UCSD-AML1 (cell line): ENCODE data around the gene UGT1A10.

Experiments used
- DNase-seq: peaks from one replicate; lab custom pipeline; 2025; ENCODE audit not compliant: unreplicated experiment; lab: John Stamatoyannopoulos, UW

UGT1A10 gene

DNA sequence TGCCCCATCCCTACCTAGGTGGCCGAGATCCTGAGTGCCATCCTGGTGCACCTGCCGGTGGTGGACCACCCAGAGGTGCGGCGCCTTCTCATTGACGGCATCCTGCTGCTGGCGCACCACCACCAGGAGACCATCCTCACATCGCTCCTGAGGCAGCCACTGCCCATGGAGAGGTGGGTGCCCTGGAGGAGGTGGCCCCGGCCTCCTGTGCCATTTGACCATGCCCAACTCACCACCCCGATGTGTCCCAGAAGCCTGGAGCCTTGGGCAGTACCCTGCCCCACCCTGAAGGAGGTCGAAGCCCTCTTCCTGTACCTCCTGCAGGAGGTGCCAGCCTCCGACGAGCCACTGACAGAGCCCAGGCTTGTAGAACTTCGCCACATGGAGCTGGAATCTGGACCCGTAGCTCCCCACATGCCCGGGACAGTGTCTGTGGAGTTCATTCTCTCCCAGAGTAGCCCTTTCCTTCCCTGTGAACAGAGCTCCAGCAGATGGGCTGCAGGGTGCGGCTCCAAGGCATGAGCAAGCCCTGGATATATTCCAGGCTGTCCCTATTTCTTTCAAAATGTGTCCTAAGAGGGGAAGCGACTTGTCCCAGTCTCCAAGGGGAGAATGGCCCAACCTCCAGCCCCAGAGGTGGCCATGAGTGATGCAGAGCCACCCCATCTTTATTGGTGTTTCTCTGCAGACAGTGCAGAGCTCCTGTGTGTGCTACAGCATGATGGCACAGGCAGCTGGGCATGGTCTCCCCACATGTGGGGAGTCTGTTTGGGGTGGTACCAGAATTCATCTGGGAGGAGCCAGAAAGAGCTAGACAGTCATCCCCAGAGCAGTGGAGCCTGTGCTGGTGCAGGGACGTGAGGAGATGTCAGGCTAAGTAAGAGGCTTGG lies 183.9 kb downstream of the UGT1A10 start:
- DNase-seq = no peak

DNA sequence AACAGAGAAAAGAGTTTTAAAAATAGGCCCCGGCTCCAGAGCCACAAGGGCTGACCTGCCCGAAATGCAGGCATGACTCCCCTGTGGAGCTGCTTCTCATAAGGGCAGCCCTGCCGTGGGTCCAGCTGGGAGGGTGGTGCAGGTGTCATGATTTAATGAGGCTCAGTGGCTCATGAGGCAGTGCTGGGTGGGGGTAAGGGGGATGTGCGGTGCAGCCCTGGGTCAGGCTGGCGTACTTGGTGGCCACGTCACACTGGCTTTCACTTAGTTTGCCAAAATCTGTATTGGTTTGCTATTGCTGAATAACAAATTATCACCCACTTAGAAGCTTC lies 184.5 kb downstream of the UGT1A10 start:
- no peak for DNase-seq

GRCh38 chr2:233821196-233821595 lies 184.9 kb downstream of the UGT1A10 start:
- no peak for DNase-seq

- no peak for DNase-seq
Observed at GRCh38 chr2:233821709-233822100, 185.5 kb downstream of the UGT1A10 start.

GRCh38 chr2:233822101-233822771 lies 186.0 kb downstream of the UGT1A10 start:
- no peak for DNase-seq
